T-helper 1 cell treated with Interleukin-12 subunit alpha and Interleukin-12 subunit beta and Interleukin-4 antibody, amounts not matched to agents 30 ng/mL and 1 ng/mL, for 36 hours (primary cell): ENCODE measurements around the gene ANK3. TPM values are rescaled to one million over a fixed set of nuclear protein-coding genes. Genes with fewer than 3 reads are reported as not detected.
"Not testable (repeated sequence)": the region's sequence is repeated elsewhere in the genome, so short reads cannot be mapped to it uniquely, and the experiment has no call there.

Source experiments
- intact Hi-C: fragments of 100-400 bp; cut with micrococcal nuclease; formaldehyde crosslinking; loops from one replicate; pipeline ENCODE4 v1.15.1; 2024
- total RNA-seq: library from RNA; stranded (reverse); gene quantifications from 2 replicates; pipeline ENCODE4 v1.2.3, GENCODE V29; 2022

ANK3 gene
- total RNA-seq, 1 donor from 2014 or later = 85.3 TPM

GRCh38 chr10:60041489-60042133 lies 348.1 kb downstream of the ANK3 start:
- intact Hi-C loops = no loop called here

GRCh38 chr10:60040014-60040662 lies 349.5 kb downstream of the ANK3 start:
- intact Hi-C loops = no loop called here

GRCh38 chr10:60035984-60036383 lies 353.7 kb downstream of the ANK3 start:
- intact Hi-C loops = no loop called here

- intact Hi-C loops = not testable (repeated sequence)
Measured at GRCh38 chr10:60035375-60035774, 354.3 kb downstream of the ANK3 start.

GRCh38 chr10:60032723-60033122 lies 357.0 kb downstream of the ANK3 start:
- intact Hi-C loops = loop anchor here (1.0 kb wide), 5 partner anchors 124 to 406 kb away; no protein-coding TSS in a partner anchor

- intact Hi-C loops = loop anchor here (1.0 kb wide), 5 partner anchors 123 to 405 kb away; no protein-coding TSS in a partner anchor
Measured at GRCh38 chr10:60031664-60032063, 358.0 kb downstream of the ANK3 start.

GRCh38 chr10:60031183-60031582 lies 358.5 kb downstream of the ANK3 start:
- intact Hi-C loops = no loop called here

- intact Hi-C loops = no loop called here
Measured at GRCh38 chr10:60029475-60029874, 360.2 kb downstream of the ANK3 start.

GRCh38 chr10:60028081-60028480 lies 361.6 kb downstream of the ANK3 start:
- intact Hi-C loops = no loop called here

GRCh38 chr10:60025279-60025678 lies 364.4 kb downstream of the ANK3 start:
- intact Hi-C loops = no loop called here

- intact Hi-C loops = no loop called here
Measured at GRCh38 chr10:60024506-60024905, 365.2 kb downstream of the ANK3 start.

- intact Hi-C loops = no loop called here
Measured at GRCh38 chr10:60023155-60023877, 366.4 kb downstream of the ANK3 start.

GRCh38 chr10:60021361-60021760 lies 368.3 kb downstream of the ANK3 start:
- intact Hi-C loops = no loop called here

GRCh38 chr10:60016794-60017193 lies 372.9 kb downstream of the ANK3 start:
- intact Hi-C loops = no loop called here

GRCh38 chr10:60009710-60010383 lies 379.8 kb downstream of the ANK3 start:
- intact Hi-C loops = no loop called here

- intact Hi-C loops = no loop called here
Measured at GRCh38 chr10:60009276-60009675, 380.4 kb downstream of the ANK3 start.

GRCh38 chr10:60008816-60009215 lies 380.9 kb downstream of the ANK3 start:
- intact Hi-C loops = no loop called here

GRCh38 chr10:60006062-60006461 lies 383.6 kb downstream of the ANK3 start:
- intact Hi-C loops = no loop called here

- intact Hi-C loops = no loop called here
Measured at GRCh38 chr10:60003651-60004523, 385.8 kb downstream of the ANK3 start.

GRCh38 chr10:60000747-60001146 lies 388.9 kb downstream of the ANK3 start:
- intact Hi-C loops = no loop called here
